HepG2 (cell line): ENCODE measurements around the gene AHSG. TPM values are rescaled to one million over a fixed set of nuclear protein-coding genes. Genes with fewer than 3 reads are reported as not detected.

Source experiments
- ARID2 ChIP-seq: sonication (generic); formaldehyde crosslinking; IDR thresholded peaks from 2 replicates; pipeline ENCODE4 v1.8.1; 2022; ENCODE audit warnings: mild to moderate bottlenecking, missing genetic modification reagents, borderline replicate concordance
- KDM5A ChIP-seq: fragments of 200-600 bp; sonication (generic); IDR thresholded peaks from 2 replicates; pipeline ENCODE4 v1.7.0; 2018; ENCODE audit warnings: antibody characterized with exemption, mild to moderate bottlenecking, low read length, borderline replicate concordance
- KLF13 ChIP-seq: sonication (generic); formaldehyde crosslinking; IDR thresholded peaks from 2 replicates; pipeline ENCODE4 v1.4.0; 2020; ENCODE audit warnings: mild to moderate bottlenecking, missing genetic modification reagents
- LBX2 ChIP-seq: sonication (generic); formaldehyde crosslinking; IDR thresholded peaks from 2 replicates; pipeline ENCODE4 v1.5.0; 2020; ENCODE audit warnings: missing genetic modification reagents, mild to moderate bottlenecking, borderline replicate concordance
- SRSF4 ChIP-seq: fragments of 200-400 bp; formaldehyde crosslinking; IDR thresholded peaks from one replicate; pipeline ENCODE4 v1.6.1; 2018; ENCODE audit warnings: mild to moderate bottlenecking, low read depth, low read length, moderate library complexity; ENCODE audit not compliant: poor library complexity, severe bottlenecking
- TEAD2 ChIP-seq: sonication (generic); formaldehyde crosslinking; IDR thresholded peaks from 2 replicates; pipeline ENCODE4 v1.9.0; 2021; ENCODE audit warnings: missing genetic modification reagents
- YEATS2 ChIP-seq: sonication (generic); formaldehyde crosslinking; IDR thresholded peaks from 2 replicates; pipeline ENCODE4 v1.4.0; 2020; ENCODE audit warnings: missing genetic modification reagents, borderline replicate concordance
- ZNF318 ChIP-seq: sonication (generic); formaldehyde crosslinking; IDR thresholded peaks from 2 replicates; pipeline ENCODE4 v1.4.0; 2020; ENCODE audit warnings: mild to moderate bottlenecking, missing genetic modification reagents
- ZNF430 ChIP-seq: sonication (generic); formaldehyde crosslinking; IDR thresholded peaks from 2 replicates; pipeline ENCODE4 v1.9.0; 2021; ENCODE audit warnings: mild to moderate bottlenecking, missing genetic modification reagents
- ZNF484 ChIP-seq: sonication (generic); formaldehyde crosslinking; IDR thresholded peaks from 2 replicates; pipeline ENCODE4 v1.5.1; 2020; ENCODE audit warnings: mild to moderate bottlenecking, low read depth, missing genetic modification reagents, borderline replicate concordance
- ZNF501 ChIP-seq: sonication (generic); formaldehyde crosslinking; IDR thresholded peaks from 2 replicates; pipeline ENCODE4 v1.5.1; 2020; ENCODE audit warnings: mild to moderate bottlenecking, moderate library complexity, missing genetic modification reagents
- ZNF614 ChIP-seq: IDR thresholded peaks from 2 replicates; pipeline ENCODE4 v1.6.1; 2018; ENCODE audit warnings: missing biosample characterization, missing genetic modification reagents, inconsistent platforms, borderline replicate concordance
- ZNF777 ChIP-seq: sonication (generic); formaldehyde crosslinking; IDR thresholded peaks from 2 replicates; pipeline ENCODE4 v1.4.0; 2020; ENCODE audit warnings: missing genetic modification reagents
- polyA plus RNA-seq, 8 experiments: library from polyadenylated mRNA; depleted of rRNA in 3 of 8; stranded (reverse) in 7 of 8; unstranded in 1 of 8; fragments of >200 nt; fragmentation: Illumina TruSeq in 4 of 8; extraction: Trizol in 4 of 8; gene quantifications; 2 replicates each; pipeline versions ENCODE4 v1.2.1 to v1.2.3, GENCODE V29; 2011 to 2016; ENCODE audit warnings: low read depth in 4 of 8, missing spikeins in 1 of 8, mixed read lengths in 1 of 8; ENCODE audit not compliant: insufficient read depth in 1 of 8
- total RNA-seq, 5 experiments: library from RNA; depleted of rRNA; stranded (reverse); fragments of >200 nt; fragmentation: Illumina TruSeq; extraction: Trizol; gene quantifications; 2 replicates each; pipeline ENCODE4 v1.2.3, GENCODE V29; 2016; ENCODE audit warnings: low read depth in 1 of 5
- TF ChIP-seq, protein P1 (sequence below): sonication (generic); formaldehyde crosslinking; IDR thresholded peaks from 2 replicates; pipeline ENCODE4 v1.5.0; 2020; ENCODE audit warnings: mild to moderate bottlenecking, missing genetic modification reagents
- TF ChIP-seq, protein P2 (sequence below): sonication (generic); formaldehyde crosslinking; IDR thresholded peaks from 2 replicates; pipeline ENCODE4 v1.4.0; 2020; ENCODE audit warnings: missing genetic modification reagents

AHSG gene
- total and polyA plus RNA-seq, 2 of the 13 experiments (the other 11 are each of a cell fraction or from before 2014, with no cell fraction given): 2,043 to 19,152 TPM

DNA sequence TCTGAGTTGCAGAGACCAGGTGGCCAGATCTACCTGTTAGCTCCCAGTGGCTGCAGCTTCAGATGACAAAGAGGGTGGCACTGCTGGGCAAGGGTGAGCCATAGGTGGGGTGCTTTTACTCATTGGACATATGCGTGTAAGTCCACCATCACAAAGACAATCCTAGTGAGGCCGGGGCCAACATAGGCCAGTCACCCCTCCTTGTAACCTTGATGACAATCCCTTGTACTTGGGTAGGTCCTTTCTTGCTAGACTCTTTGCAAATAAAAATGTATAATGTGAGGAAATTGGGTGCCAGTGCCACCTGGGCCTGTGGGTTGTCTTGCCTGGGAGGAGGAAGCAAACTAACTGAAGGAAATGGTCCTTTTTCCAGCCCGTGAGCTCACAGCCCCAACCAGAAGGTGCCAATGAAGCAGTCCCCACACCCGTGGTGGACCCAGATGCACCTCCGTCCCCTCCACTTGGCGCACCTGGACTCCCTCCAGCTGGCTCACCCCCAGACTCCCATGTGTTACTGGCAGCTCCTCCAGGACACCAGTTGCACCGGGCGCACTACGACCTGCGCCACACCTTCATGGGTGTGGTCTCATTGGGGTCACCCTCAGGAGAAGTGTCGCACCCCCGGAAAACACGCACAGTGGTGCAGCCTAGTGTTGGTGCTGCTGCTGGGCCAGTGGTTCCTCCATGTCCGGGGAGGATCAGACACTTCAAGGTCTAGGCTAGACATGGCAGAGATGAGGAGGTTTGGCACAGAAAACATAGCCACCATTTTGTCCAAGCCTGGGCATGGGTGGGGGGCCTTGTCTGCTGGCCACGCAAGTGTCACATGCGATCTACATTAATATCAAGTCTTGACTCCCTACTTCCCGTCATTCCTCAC, 7.6 kb downstream of the AHSG start (continued):
- TF ChIP-seq, protein P1, sequence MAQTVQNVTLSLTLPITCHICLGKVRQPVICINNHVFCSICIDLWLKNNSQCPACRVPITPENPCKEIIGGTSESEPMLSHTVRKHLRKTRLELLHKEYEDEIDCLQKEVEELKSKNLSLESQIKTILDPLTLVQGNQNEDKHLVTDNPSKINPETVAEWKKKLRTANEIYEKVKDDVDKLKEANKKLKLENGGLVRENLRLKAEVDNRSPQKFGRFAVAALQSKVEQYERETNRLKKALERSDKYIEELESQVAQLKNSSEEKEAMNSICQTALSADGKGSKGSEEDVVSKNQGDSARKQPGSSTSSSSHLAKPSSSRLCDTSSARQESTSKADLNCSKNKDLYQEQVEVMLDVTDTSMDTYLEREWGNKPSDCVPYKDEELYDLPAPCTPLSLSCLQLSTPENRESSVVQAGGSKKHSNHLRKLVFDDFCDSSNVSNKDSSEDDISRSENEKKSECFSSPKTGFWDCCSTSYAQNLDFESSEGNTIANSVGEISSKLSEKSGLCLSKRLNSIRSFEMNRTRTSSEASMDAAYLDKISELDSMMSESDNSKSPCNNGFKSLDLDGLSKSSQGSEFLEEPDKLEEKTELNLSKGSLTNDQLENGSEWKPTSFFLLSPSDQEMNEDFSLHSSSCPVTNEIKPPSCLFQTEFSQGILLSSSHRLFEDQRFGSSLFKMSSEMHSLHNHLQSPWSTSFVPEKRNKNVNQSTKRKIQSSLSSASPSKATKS (CRISPR knock-in tag): peak; percentile 30; the same call in 1 of the 2 replicates
- TF ChIP-seq ZNF318 (CRISPR knock-in tag) (no peak; the same call in none of the 2 replicates), ZNF777 (CRISPR knock-in tag) (peak; percentile 49; the same call in 1 of the 2 replicates), KDM5A (no peak), ZNF614 (CRISPR knock-in tag) (no peak), ZNF430 (peak; percentile 84; the same call in 1 of the 2 replicates), ZNF501 (CRISPR knock-in tag) (peak; percentile 60), LBX2 (CRISPR knock-in tag) (no peak), TEAD2 (CRISPR knock-in tag) (no peak), ARID2 (peak; percentile 95), KLF13 (CRISPR knock-in tag) (no peak), SRSF4 (peak; percentile 97), YEATS2 (no peak), ZNF484 (CRISPR knock-in tag) (0 out of 2 replicates have a peak, but pooled peaks have one; percentile 62)
- TF ChIP-seq, protein P2, sequence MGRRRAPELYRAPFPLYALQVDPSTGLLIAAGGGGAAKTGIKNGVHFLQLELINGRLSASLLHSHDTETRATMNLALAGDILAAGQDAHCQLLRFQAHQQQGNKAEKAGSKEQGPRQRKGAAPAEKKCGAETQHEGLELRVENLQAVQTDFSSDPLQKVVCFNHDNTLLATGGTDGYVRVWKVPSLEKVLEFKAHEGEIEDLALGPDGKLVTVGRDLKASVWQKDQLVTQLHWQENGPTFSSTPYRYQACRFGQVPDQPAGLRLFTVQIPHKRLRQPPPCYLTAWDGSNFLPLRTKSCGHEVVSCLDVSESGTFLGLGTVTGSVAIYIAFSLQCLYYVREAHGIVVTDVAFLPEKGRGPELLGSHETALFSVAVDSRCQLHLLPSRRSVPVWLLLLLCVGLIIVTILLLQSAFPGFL (CRISPR knock-in tag): no peak
